Stimulated activated CD4-positive, alpha-beta T cell treated with anti-CD3 and anti-CD28 coated beads, Interleukin-1b, Interleukin-23, amount 100 ng/mL, for 24 hours (primary cell): ENCODE measurements around the gene WDTC1.
A peak's percentile ranks its signal among the peaks of the same experiment; 100 is the strongest.
"Not testable (repeated sequence)": the region's sequence is repeated elsewhere in the genome, so short reads cannot be mapped to it uniquely, and the experiment has no call there.

Source experiments
- DNase-seq, 4 experiments: peaks; one replicate each; pipeline ENCODE4 v3.0.0-alpha.2; 2020; ENCODE audit warnings: low read depth in 4 of 4, low spot score in 1 of 4

WDTC1 gene

GRCh38 chr1:27234049-27234882 is at the start of gene WDTC1:
WDTC1 (plus strand) TSS chr1:27234632; CDS start chr1:27261055, 26,423 bp downstream.
- DNase-seq, result peak; percentile 84 to 98 (median 96)

DNA sequence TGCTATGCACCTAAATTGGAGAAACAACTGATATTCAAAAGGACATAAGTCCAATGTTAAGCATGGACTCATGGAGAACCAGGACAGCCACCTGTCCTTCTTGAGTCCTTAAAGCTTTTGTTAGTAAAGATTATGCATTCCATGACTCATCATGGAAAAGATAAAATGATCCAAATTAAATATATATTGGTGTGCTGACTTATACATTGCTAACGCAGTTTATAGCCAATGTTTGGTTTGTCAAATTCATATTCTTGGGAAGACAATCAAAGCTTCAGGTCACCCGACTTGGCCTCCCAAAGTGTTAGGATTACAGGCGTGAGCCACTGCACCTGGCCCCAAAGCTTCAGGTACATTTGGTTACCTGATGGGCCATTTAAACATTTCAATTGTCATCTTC is 49.8 kb upstream of the WDTC1 start:
- not testable (repeated sequence) for DNase-seq

DNA sequence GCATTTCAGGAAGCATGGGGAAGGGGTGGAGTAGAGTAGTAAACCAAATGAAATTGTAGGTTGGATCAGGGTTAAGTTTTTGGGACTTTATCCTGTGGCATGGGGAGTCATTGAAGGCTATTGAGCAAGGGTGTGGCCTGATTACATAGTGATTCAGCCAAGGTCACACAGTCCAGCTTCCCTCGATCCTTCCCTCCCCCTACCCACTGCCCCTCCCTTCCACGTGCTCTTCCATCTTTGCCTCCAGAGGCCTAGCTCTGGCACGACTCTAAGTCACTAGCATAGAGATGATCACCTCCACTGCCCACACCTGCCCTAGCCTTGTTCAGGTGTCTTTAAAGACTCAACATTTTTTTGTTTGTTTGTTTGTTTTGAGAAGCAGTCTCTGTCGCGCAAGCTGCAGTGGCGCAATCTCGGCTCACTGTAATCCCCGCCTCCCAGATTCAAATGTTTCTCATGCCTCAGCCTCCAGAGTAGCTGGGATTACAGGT is 42.3 kb upstream of the WDTC1 start:
- no peak for DNase-seq

DNA sequence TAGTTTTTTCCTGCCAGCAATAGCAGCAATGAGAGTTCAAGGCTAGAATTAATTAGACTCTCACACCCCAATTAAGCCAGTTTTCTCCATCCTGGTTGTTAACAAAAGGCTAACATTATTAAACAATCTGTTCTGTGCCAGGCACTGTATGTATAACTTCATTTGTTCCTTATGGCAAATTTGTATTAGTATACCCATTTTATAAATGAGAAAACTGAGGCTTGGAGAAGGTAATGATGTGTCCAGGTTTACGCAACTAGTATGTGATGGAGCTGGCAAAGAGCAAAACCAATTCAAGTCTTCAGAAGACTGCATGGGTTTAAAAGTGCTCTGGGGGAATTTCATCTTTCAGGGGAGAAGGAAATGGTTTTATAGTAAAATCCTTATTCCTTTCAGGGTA is 41.2 kb upstream of the WDTC1 start:
- no peak for DNase-seq

GRCh38 chr1:27201295-27201694 is 33.1 kb upstream of the WDTC1 start:
- no peak for DNase-seq

- DNase-seq, result no peak
These were observed 30.5 kb upstream of the WDTC1 start for GRCh38 chr1:27203946-27204345.

DNA sequence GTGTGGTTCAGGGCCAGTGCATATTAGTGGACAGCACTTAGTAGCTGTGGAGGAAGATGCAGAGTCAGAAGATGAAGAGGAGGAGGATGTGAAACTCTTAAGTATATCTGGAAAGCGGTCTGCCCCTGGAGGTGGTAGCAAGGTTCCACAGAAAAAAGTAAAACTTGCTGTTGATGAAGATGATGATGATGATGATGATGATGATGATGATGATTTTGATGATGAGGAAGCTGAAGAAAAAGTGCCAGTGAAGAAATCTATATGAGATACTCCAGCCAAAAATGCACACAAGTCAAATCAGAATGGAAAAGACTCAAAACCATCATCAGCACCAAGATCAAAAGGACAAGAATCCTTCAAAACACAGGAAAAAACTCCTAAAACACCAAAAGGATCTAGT is 27.2 kb upstream of the WDTC1 start:
- DNase-seq, result not testable (repeated sequence)

DNA sequence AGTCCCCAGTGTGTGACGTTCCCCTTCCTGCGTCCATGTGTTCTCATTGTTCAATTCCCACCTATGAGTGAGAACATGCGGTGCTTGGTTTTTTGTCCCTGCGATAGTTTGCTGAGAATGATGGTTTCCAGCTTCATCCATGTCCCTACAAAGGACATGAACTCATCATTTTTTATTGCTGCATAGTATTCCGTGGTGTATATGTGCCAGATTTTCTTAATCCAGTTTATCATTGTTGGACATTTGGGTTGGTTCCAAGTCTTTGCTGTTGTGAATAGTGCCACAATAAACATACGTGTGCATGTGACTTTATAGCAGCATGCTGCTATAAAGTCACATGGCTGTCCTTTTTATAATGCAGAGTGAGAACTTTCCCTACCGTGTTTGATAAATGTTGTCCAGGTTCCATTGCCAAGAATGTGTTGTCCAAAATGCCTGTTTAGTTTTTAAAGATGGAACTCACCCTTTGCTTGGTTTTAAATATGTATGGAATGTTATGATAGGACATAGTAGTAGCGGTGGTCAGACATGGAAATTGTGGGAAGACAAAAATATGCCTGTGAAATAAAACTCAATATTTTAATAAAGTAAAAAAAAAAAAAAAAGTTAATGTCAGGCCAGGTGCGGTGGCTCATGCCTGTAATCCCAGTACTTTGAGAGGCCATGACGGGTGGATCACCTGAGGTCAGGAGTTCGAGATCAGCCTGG is 26.1 kb upstream of the WDTC1 start:
- not testable (repeated sequence) for DNase-seq

GRCh38 chr1:27216466-27216865 is 18.0 kb upstream of the WDTC1 start:
- DNase-seq, result no peak

DNA sequence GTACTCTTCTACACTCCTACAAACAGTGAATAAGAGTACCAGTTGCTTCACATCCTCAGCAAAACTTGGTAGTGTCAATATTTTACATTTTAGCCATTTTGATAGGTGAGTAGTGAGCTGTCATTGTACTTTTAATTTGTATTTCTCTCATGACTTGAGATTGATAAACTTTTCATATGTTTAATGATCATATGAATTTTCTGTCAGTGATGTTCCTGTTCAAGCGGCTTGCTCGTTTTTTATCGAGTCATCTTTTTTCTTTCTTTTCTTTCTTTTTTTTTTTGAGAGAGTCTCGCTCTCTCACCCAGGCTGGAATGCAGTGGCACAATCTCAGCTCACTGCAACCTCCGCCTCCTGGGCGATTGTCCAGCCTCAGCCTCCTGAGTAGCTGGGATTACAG is 17.0 kb upstream of the WDTC1 start:
- DNase-seq, result no peak

DNA sequence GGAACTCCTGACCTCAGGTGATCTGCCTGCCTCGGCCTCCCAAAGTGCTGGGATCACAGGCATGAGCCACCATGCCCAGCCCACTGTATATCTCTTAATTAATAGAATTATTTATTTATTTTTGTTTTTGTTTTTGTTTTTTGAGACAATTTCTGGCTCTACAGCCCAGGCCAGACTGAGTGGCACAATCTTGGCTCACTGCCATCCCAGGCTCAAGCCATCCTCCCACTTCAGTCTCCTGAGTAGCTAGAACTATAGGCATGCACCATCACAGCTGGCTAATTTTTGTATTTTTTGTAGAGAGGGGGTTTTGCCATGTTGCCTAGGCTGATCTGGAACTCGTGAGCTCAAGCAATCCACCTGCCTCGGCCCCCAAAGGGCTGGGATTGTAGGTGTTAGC is 15.7 kb upstream of the WDTC1 start:
- no peak for DNase-seq

GRCh38 chr1:27220096-27220495 is 14.3 kb upstream of the WDTC1 start:
- DNase-seq, result no peak

GRCh38 chr1:27220702-27221497 is 13.5 kb upstream of the WDTC1 start:
- not testable (repeated sequence) for DNase-seq

GRCh38 chr1:27225621-27226020 is 8.8 kb upstream of the WDTC1 start:
- no peak for DNase-seq

- DNase-seq, result no peak
These were observed 6.7 kb upstream of the WDTC1 start for GRCh38 chr1:27227765-27228164.

- peak in 2 of 4 experiments; percentile 1 to 9 for DNase-seq
These were observed 774 bp upstream of the WDTC1 start for GRCh38 chr1:27233667-27234048.

- no peak for DNase-seq
These were observed 1.4 kb downstream of the WDTC1 start for GRCh38 chr1:27235827-27236226.

- no peak for DNase-seq
These were observed 2.7 kb downstream of the WDTC1 start for GRCh38 chr1:27237112-27237511.

DNA sequence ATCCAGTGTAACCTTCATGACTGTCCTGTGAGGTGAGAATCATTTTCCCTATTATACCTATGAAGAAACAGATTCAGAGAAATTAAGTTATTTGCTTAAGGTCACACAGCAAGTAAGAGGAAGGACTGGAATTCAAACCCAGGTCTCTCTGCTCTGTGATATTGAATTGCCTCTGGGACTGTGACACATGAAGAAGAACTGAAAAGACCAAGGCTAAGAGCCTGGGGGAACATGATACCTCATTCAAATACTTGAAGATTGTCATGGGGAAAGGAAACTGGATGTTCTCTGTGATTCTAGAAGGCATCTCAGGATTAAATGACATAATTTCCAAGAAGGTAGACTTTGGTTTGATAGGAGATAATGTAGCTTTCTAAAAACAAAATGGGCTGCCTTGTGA is 3.6 kb downstream of the WDTC1 start:
- DNase-seq, result no peak

DNA sequence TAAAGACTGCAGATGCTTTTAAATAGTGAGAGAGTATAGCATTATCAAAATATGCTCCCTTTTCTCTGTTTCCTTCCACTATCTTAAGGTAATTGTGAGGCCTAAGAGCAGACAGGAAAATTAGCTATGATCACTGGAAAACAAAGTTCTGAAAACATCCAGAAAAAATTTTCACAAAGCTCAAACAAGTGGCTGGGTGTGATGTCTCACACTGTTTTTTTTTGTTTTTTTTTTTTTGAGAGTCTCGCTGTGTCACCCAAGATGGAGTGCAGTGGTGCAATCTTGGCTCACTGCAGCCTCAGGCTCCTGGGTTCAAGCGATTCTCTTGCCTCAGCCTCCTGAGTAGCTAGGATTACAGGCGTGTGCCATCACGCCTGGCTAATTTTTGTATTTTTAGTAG is 7.2 kb downstream of the WDTC1 start:
- DNase-seq, result no peak

DNA sequence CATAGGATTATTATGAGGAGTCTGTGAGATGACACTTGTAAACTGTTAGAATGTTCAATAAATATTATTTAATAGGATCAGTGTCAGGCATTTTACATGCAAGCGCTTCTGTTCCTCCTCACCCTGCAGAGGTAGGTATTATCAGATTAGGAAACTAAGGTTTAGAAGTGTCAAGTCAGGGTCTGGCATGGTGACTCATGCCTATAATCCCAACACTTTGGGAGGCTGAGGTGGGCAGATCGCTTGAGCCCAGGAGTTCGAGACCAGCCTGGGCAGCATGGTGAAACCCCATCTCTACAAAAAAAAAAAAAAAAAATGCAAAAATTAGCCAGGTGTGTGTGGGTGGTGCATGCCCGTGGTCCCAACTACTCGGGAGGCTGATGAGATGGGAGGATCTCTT is 9.2 kb downstream of the WDTC1 start:
- not testable (repeated sequence) for DNase-seq

GRCh38 chr1:27246194-27246593 is 11.8 kb downstream of the WDTC1 start:
- no peak for DNase-seq
